Measurements from ENCODE around the gene ALOX12B.

ALOX12B gene

GRCh38 chr17:8118769-8119580, 31.5 kb upstream of the ALOX12B start:
- DNase-seq (ENCODE audit: low read depth), result no peak
- peak; percentile 96 for TF ChIP-seq CTCF (IDR thresholded peaks at IDR 0.05; ENCODE audit: control insufficient read depth, insufficient read depth, low read depth, low read length, missing control alignments)
- peak overlapping the region; percentile 55 for H3K4me3 ChIP-seq (ENCODE audit: control insufficient read depth, low read depth, low read length)

- no peak for TF ChIP-seq CTCF (IDR thresholded peaks at IDR 0.05; ENCODE audit: control insufficient read depth, insufficient read depth, low read depth, low read length, missing control alignments)
- H3K4me3 ChIP-seq (ENCODE audit: control insufficient read depth, low read depth, low read length), result peak within 1 kb of the TSS; percentile 55
- DNase-seq (ENCODE audit: low read depth), result no peak
These were observed 30.7 kb upstream of the ALOX12B start, which contains the start of gene ALOXE3 for GRCh38 chr17:8117980-8118768. Gene ALOXE3 (minus strand): TSS chr17:8118514. CDS start chr17:8117990, 524 bp downstream.

GRCh38 chr17:8117367-8117979, 30.0 kb upstream of the ALOX12B start:
- TF ChIP-seq CTCF (IDR thresholded peaks at IDR 0.05; ENCODE audit: control insufficient read depth, insufficient read depth, low read depth, low read length, missing control alignments), result no peak
- no peak for DNase-seq (ENCODE audit: low read depth)
- peak overlapping the region; percentile 55 for H3K4me3 ChIP-seq (ENCODE audit: control insufficient read depth, low read depth, low read length)

GRCh38 chr17:8116776-8117175, 29.3 kb upstream of the ALOX12B start:
- TF ChIP-seq CTCF (IDR thresholded peaks at IDR 0.05; ENCODE audit: control insufficient read depth, insufficient read depth, low read depth, low read length, missing control alignments), result no peak
- H3K4me3 ChIP-seq (ENCODE audit: control insufficient read depth, low read depth, low read length), result no peak overlapping the region
- no peak for DNase-seq (ENCODE audit: low read depth)

GRCh38 chr17:8110907-8111306, 23.4 kb upstream of the ALOX12B start:
- DNase-seq (ENCODE audit: low read depth), result no peak
- no peak overlapping the region for H3K4me3 ChIP-seq (ENCODE audit: control insufficient read depth, low read depth, low read length)
- no peak for TF ChIP-seq CTCF (IDR thresholded peaks at IDR 0.05; ENCODE audit: control insufficient read depth, insufficient read depth, low read depth, low read length, missing control alignments)

GRCh38 chr17:8110456-8110804, 22.9 kb upstream of the ALOX12B start:
- no peak for TF ChIP-seq CTCF (IDR thresholded peaks at IDR 0.05; ENCODE audit: control insufficient read depth, insufficient read depth, low read depth, low read length, missing control alignments)
- H3K4me3 ChIP-seq (ENCODE audit: control insufficient read depth, low read depth, low read length), result no peak overlapping the region
- DNase-seq (ENCODE audit: low read depth), result no peak

Measured in AG09309 (cell line).